HEK293T (cell line): ENCODE results near the gene LYAR.

Experiments used
- ARNT ChIP-seq: fragments of 450-650 bp; IDR thresholded peaks from 2 replicates; pipeline ENCODE4 v1.6.1; 2017; ENCODE audit warnings: mild to moderate bottlenecking
- FOXK2 ChIP-seq: fragments of 450-650 bp; IDR thresholded peaks from 2 replicates; pipeline ENCODE4 v1.6.1; 2016; ENCODE audit warnings: mild to moderate bottlenecking
- L3MBTL2 ChIP-seq: fragments of 450-650 bp; conservative IDR thresholded peaks from 2 replicates; pipeline ENCODE4 v1.6.1; 2016; ENCODE audit warnings: mild to moderate bottlenecking
- SP1 ChIP-seq: fragments of 450-650 bp; IDR thresholded peaks from 2 replicates; pipeline ENCODE4 v1.6.1; 2017
- SUZ12 ChIP-seq: fragments of 450-650 bp; IDR thresholded peaks from 2 replicates; pipeline ENCODE4 v1.6.1; 2016; ENCODE audit warnings: mild to moderate bottlenecking

DNA sequence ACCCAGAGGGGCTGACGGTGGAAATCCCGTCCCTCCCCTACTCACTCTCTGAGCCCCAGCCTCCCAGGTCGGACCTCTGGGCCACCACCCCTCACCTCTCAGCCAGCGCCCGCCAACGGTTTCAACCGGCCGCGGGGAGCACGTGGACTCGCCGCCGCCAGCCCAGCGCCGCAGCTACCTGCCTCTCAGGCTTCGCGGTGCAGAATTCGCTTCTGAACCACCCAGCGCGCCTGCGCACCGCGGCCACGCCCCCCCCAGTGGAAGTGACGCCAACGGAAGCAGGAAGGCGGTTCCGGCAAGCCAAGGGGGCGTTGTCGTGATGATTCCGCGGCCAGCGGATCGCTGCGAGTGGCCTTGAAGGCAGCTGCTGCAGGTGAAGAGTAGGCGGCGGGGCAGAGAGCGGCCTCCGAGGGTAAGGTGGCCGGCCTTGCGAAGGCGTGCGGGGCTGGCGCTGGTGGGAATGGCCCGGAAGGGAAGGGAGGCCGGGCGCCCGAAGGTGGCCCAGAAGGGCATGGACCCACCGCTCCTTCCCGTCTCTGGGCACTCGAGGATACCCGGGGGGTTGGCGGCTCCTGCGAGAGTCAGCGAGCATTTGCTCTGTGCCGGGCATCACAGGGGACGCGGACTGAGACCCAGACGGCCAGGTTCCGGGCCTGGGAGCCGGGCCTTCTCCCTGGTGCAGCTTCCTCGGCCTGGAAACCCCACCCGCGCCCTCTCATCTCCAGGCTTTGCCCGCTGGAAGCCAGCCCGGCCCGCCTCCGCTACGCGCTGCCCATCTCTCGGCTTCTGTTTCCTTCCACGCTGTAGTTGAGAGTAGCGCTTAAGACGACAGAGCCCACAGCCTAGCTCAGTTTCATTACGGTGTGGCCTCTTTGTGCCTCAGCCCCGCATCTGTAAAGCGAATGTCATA, at the start of gene LYAR, which contains the start of gene ZBTB49:
- TF ChIP-seq SUZ12 (no peak), L3MBTL2 (peak; percentile 81), ARNT (no peak), SP1 (no peak), FOXK2 (no peak)
